VCaP (cell line): Measurements from ENCODE around the gene RHOB.

ENCODE experiments used
- H3K27ac ChIP-seq: fragments of 450-650 bp; 2 replicates; pipeline ENCODE4 v1.5.1; 2017
- TF ChIP-seq, protein P1 (sequence below): fragments of 450-650 bp; conservative IDR thresholded peaks from 2 replicates; pipeline ENCODE4 v1.5.1; 2017; ENCODE audit warnings: mild to moderate bottlenecking, moderate library complexity

The RHOB gene

DNA sequence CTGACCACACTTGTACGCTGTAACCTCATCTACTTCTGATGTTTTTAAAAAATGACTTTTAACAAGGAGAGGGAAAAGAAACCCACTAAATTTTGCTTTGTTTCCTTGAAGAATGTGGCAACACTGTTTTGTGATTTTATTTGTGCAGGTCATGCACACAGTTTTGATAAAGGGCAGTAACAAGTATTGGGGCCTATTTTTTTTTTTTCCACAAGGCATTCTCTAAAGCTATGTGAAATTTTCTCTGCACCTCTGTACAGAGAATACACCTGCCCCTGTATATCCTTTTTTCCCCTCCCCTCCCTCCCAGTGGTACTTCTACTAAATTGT lies 2.1 kb downstream of the RHOB start:
- H3K27ac ChIP-seq, result peak overlapping the region; percentile 93; the same call in 1 of the 2 replicates
- TF ChIP-seq, protein P1, sequence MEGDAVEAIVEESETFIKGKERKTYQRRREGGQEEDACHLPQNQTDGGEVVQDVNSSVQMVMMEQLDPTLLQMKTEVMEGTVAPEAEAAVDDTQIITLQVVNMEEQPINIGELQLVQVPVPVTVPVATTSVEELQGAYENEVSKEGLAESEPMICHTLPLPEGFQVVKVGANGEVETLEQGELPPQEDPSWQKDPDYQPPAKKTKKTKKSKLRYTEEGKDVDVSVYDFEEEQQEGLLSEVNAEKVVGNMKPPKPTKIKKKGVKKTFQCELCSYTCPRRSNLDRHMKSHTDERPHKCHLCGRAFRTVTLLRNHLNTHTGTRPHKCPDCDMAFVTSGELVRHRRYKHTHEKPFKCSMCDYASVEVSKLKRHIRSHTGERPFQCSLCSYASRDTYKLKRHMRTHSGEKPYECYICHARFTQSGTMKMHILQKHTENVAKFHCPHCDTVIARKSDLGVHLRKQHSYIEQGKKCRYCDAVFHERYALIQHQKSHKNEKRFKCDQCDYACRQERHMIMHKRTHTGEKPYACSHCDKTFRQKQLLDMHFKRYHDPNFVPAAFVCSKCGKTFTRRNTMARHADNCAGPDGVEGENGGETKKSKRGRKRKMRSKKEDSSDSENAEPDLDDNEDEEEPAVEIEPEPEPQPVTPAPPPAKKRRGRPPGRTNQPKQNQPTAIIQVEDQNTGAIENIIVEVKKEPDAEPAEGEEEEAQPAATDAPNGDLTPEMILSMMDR, result no peak

DNA sequence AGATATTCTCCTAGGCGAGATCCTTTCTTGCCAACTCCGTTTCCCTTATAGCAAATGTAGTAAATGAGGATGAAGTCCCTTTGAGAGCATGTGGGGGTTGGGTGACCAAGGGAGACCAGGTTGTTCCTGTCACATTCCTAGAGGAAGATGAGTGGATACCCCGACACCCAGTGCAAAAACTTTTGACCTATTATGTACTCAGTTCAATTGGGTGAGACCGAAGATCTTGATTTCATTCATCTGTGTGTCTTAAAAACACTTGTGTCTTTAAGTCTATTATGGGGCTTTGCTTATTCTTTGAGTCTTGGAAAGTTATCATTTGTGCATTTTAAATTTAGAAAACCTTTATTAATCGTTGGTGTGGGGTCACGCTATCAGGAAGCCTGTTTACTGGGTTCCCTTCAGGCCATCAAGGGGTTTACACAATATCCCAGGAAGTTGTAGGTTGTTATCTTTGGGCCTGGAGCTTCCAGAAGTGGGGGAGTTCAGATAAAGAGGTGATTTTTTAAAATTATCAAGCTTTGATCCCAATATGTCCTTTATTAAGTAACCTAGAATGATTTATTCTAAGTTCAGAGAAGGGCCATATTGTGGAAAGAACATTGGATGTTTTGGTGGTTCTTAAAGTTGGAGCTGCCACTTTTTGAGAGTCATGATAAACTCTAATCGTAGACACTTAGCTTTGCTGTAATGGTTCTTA lies 2.8 kb downstream of the RHOB start:
- no peak overlapping the region for H3K27ac ChIP-seq
- TF ChIP-seq, protein P1, result no peak

DNA sequence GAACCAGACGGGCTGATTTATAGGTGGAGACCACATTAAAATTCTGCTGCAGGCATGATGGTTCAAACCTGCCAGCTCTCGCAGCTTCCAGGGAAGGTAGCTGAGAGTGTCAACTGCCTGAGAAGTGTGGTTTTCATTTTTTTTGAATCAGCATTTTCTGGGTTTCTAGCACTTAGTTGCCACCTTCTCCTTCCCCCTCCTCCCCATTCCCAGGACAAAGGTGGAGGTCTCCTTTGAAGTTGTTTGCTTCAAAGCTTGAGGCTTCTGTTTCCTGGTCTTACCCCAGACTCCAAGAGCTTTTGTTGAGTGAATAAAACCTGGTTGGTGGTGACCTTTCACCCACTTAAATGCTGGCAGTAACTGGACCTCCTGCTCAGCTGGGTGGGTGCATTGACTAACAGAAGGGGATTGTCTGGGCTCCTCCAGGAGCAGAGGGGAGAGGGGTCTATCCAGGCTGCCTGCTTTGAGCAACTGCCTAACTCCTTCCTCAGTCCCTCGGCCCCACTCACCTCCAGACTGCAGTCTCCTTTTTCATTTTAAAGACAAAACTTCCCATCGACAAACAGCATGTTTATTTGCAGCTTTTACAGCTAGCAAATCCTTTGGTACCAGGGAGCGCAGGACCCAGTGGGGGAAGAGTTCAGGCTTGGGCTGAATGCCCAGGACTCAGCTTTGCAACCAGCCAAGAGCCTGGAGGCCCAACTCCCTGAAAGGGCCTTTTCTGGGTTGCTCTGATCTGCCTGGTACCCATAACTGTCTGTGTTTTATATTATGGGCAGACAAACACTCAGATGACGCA lies 3.5 kb downstream of the RHOB start:
- TF ChIP-seq, protein P1, result no peak
- peak overlapping the region; percentile 4; the same call in 1 of the 2 replicates for H3K27ac ChIP-seq

- TF ChIP-seq, protein P1, result no peak
Observed at GRCh38 chr2:20451000-20451290, 4.1 kb downstream of the RHOB start.

DNA sequence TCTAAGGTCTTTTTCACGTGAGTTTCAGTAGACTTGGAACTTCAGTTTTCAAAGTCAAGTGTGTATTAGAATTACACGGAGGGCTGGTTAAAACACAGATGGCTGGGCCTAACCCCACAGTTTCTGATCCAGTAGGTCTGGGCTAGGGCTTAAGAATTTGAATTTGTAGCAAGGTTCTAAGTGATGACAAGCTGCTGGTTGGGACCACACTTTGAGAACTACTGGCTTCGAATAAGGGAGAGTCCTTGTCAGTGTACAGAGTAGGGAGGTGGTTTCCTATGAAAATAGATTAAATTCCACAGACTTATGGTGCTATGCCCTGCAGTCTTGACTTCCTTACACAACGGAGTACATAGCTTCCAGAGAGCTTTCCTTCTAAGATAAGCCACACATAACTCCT lies 4.5 kb downstream of the RHOB start:
- no peak overlapping the region for H3K27ac ChIP-seq
- TF ChIP-seq, protein P1, result no peak

More at GRCh38 chr2:20451000-20451290, 4.1 kb downstream of the RHOB start:
- H3K27ac ChIP-seq, result peak overlapping the region; percentile 4; the same call in 1 of the 2 replicates

GRCh38 chr2:20451761-20452499 lies 5.1 kb downstream of the RHOB start:
- no peak overlapping the region for H3K27ac ChIP-seq
- TF ChIP-seq, protein P1, result no peak

DNA sequence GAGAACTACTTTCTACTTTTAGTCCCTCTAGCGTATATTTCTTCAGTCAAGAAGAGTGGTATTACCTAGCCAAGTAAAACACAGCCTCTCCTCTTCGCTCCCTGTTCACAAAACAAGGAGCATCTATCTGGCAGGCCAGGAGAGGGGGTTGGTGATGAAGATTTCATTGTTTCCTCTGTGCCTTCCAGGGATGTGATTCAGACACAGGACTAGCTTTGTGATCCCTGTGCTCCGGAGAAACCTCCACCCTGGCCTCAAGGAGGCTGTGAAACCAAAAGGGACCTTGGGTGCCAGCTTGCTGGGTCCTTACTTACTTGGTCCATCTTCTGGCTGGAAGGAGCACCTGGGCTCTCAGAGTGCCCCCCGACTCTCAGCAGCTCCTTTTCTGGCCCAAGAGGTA lies 5.7 kb downstream of the RHOB start:
- TF ChIP-seq, protein P1, result peak; percentile 3; the same call in 1 of the 2 replicates
- H3K27ac ChIP-seq, result no peak overlapping the region
